Gastroesophageal sphincter (tissue), 4 donors: ENCODE results near the gene ATP7A. TPM values are rescaled to one million over a fixed set of nuclear protein-coding genes. Genes with fewer than 3 reads are reported as not detected.

Experiments used
- ATAC-seq: fragments of 150-250 bp; one replicate; pipeline ENCODE4 v1.9.1; 2016; ENCODE audit warnings: mild to moderate bottlenecking, moderate library complexity
- H3K27ac ChIP-seq, 4 donors: fragments of 200-600 bp; sonication (generic) in 3 of 4; 1 replicate in 3 of 4; 2 replicates in 1 of 4; pipeline ENCODE4 v1.5.1; 2016 to 2019
- H3K27me3 ChIP-seq: fragments of 200-600 bp; sonication (generic); one replicate; pipeline ENCODE4 v1.5.1; 2019
- H3K36me3 ChIP-seq, 2 donors: fragments of 200-600 bp; sonication (generic); one replicate each; pipeline ENCODE4 v1.5.1; 2019; ENCODE audit warnings: control low read depth in 1 of 2
- H3K4me1 ChIP-seq, 3 donors: fragments of 200-600 bp; sonication (generic); 1 replicate in 2 of 3; 2 replicates in 1 of 3; pipeline ENCODE4 v1.5.1; 2016 to 2019; ENCODE audit warnings: control low read depth in 2 of 3
- H3K4me3 ChIP-seq, 2 donors: fragments of 200-600 bp; sonication (generic); one replicate each; pipeline ENCODE4 v1.5.1; 2019; ENCODE audit warnings: mild to moderate bottlenecking in 1 of 2, moderate library complexity in 1 of 2
- H3K9me3 ChIP-seq, 3 donors: fragments of 200-600 bp; sonication (generic); one replicate each; pipeline ENCODE4 v1.5.1; 2017 to 2019; ENCODE audit warnings: control low read depth in 2 of 3
- CTCF ChIP-seq, 4 experiments: fragments of 200-600 bp in 2 of 4; fragments of 450-650 bp in 2 of 4; sonication (generic) in 1 of 4; IDR thresholded peaks; one replicate each; pipeline ENCODE4 v1.5.1; 2017 to 2019; ENCODE audit warnings: antibody characterized with exemption in 4 of 4, mild to moderate bottlenecking in 2 of 4, moderate library complexity in 2 of 4
- EP300 ChIP-seq: sonication (generic); formaldehyde crosslinking; IDR thresholded peaks from one replicate; pipeline ENCODE4 v1.6.1; 2017; ENCODE audit warnings: antibody characterized with exemption, mild to moderate bottlenecking
- POLR2A ChIP-seq, 2 donors: fragments of 450-650 bp; IDR thresholded peaks; one replicate each; pipeline ENCODE4 v1.6.1; 2017; ENCODE audit warnings: antibody characterized with exemption in 2 of 2, mild to moderate bottlenecking in 2 of 2, moderate library complexity in 1 of 2
- POLR2AphosphoS5 ChIP-seq: sonication (generic); formaldehyde crosslinking; IDR thresholded peaks from one replicate; pipeline ENCODE4 v1.6.1; 2017; ENCODE audit warnings: antibody characterized with exemption
- WGBS, 2 donors: methylation state at CpG; one replicate each; pipeline ENCODE4 v1.1.5; 2018; ENCODE audit warnings: low coverage in 1 of 2; 5-methylcytosine and 5-hydroxymethylcytosine counted together
- total RNA-seq, 4 donors: library from RNA; depleted of rRNA; stranded (reverse); fragments of >200 nt; gene quantifications; one replicate each; pipeline ENCODE4 v1.1.0, GENCODE V29; 2016

ATP7A gene
- total RNA-seq, 4 donors from 2014 or later, result 8.6 to 21.2 (median 12.7) TPM

DNA sequence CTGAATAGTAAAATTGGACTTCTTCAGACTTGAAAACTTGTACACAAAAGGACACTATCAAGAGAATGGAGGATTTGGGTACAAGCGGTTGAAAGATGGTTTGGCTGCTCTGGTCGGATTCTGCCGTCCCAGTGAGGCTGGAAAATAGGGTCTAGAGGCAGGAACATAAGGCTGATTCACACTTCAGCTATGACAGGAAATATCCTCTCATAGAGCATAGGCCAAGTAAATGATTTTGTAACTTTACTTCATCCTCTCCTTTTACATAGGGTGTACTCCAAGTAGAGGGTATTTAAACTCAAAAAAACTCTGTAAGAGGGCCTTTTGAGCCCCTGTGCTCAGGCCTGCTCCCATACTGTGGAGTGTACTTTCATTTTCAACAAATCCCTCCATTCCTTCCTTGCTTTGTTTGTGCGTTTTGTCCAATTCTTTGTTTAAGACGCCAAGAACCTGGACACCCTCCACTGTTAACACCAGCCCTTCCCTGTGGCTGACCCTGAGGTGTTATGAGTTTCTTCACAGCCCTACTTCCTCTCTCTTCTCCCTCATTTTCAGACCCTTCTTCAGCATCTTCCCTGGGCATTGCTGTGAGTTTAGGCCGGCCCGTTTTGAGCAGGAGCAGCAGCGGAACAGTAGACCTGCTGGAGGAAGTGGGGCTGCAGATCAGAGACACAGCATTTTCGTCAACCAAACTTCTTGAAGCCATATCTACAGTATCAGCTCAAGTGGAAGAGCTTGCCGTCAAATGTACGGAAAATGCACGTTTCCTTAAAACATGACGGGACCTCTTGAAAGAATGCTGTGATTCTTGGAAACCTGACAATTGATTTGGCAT lies 51.8 kb downstream of the ATP7A start:
- H3K9me3 ChIP-seq, result no peaks in the 10 kb centered on the region
- TF ChIP-seq CTCF (IDR thresholded peaks at IDR 0.05) (no peak), EP300 (no peak), POLR2AphosphoS5 (no peak), POLR2A (IDR thresholded peaks at IDR 0.05) (no peak)
- H3K27ac ChIP-seq, result no peak overlapping the region
- no peaks in the 10 kb centered on the region for H3K27me3 ChIP-seq
- WGBS, 2 donors, result 69 to 88% methylated on average over 4 to 8 of the region's 13 CpGs
- H3K36me3 ChIP-seq, result no peaks in the 10 kb centered on the region
- no peak overlapping the region for H3K4me3 ChIP-seq
- H3K4me1 ChIP-seq, result no peaks in the 10 kb centered on the region
- ATAC-seq, result no peak

DNA sequence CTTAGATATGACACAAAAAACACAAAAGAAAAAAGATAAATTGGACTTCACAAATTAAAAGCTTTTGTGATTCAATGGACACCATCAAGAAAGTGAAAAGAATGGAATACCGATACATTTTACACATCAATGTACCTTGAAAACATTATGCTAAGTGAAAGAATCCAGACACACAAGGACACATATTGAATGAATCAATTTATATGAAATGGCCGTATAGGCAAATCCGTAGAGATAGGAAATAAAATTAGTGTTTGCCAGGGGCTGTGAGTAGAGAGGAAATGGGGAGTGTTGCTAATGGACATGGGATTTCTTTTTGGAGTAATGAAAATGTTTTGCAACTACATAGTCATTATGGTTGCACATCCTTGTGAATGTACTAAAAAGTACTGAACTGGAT lies 55.9 kb downstream of the ATP7A start:
- no peak overlapping the region for H3K4me3 ChIP-seq

GRCh38 chrX:77967631-77968030 lies 57.1 kb downstream of the ATP7A start:
- WGBS, 2 donors, result 33 to 71% methylated on average over 1 of the region's 1 CpG
- H3K4me1 ChIP-seq, result no peaks in the 10 kb centered on the region
- ATAC-seq, result no peak
- no peaks in the 10 kb centered on the region for H3K9me3 ChIP-seq
- no peaks in the 10 kb centered on the region for H3K27me3 ChIP-seq
- TF ChIP-seq POLR2AphosphoS5 (no peak), POLR2A (IDR thresholded peaks at IDR 0.05) (no peak), EP300 (no peak), CTCF (IDR thresholded peaks at IDR 0.05) (no peak)
- H3K27ac ChIP-seq, result no peak overlapping the region
- no peak overlapping the region for H3K4me3 ChIP-seq
- no peaks in the 10 kb centered on the region for H3K36me3 ChIP-seq

More for the DNA sequence above, 55.9 kb downstream of the ATP7A start:
- no peak for TF ChIP-seq CTCF (IDR thresholded peaks at IDR 0.05)
- no peak for TF ChIP-seq POLR2AphosphoS5
- TF ChIP-seq POLR2A (IDR thresholded peaks at IDR 0.05), result no peak
- TF ChIP-seq EP300, result no peak
- Histone ChIP-seq H3K36me3 (no peaks in the 10 kb centered on the region), H3K27ac (no peak overlapping the region), H3K9me3 (no peaks in the 10 kb centered on the region), H3K27me3 (no peaks in the 10 kb centered on the region), H3K4me1 (no peaks in the 10 kb centered on the region)
- WGBS, 2 donors, result 76 to 91% methylated on average over 2 to 3 of the region's 3 CpGs
- no peak for ATAC-seq

DNA sequence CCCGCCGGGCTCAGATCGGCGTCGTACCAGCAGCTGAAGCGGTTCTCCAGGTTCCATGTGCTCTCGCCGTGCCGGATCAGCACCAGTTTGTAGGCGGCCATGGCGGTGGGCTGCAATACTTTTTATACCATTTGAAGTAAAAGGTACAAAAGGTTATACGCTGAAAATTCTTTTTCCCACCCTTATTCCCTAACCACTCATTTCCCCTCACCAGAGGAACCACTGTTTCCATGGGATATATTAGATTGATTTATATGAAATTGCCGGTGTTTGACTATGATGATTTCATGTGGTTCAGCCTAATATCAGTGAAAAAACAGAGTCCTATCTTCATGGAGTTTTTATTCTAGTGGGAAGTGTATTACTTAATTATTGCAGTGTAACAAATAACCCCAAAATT lies 59.0 kb downstream of the ATP7A start, which contains the start of gene PGAM4:
TSS of gene PGAM4 (minus strand) at position 101 of the 400 bp plus-strand sequence. CDS start at position 101, 0 bp downstream.
- H3K36me3 ChIP-seq, result no peaks in the 10 kb centered on the region
- H3K9me3 ChIP-seq, result no peaks in the 10 kb centered on the region
- H3K4me3 ChIP-seq, result no peak within 1 kb of the TSS
- H3K4me1 ChIP-seq, result no peaks in the 10 kb centered on the region
- H3K27ac ChIP-seq, result no peak within 1 kb of the TSS
- no peaks in the 10 kb centered on the region for H3K27me3 ChIP-seq
- WGBS, 2 donors, result 95 to 100% methylated on average over 2 to 3 of the region's 13 CpGs
- TF ChIP-seq POLR2A (IDR thresholded peaks at IDR 0.05) (no peak), POLR2AphosphoS5 (no peak)
- ATAC-seq, result no peak

GRCh38 chrX:77975755-77976154 lies 65.3 kb downstream of the ATP7A start:
- H3K27me3 ChIP-seq, result no peaks in the 10 kb centered on the region
- TF ChIP-seq POLR2A (IDR thresholded peaks at IDR 0.05) (no peak), EP300 (no peak), CTCF (IDR thresholded peaks at IDR 0.05) (no peak), POLR2AphosphoS5 (no peak)
- H3K36me3 ChIP-seq, result no peaks in the 10 kb centered on the region
- no peaks in the 10 kb centered on the region for H3K9me3 ChIP-seq
- WGBS, 2 donors, result 100% methylated on average over 1 of the region's 2 CpGs; no CpG with 5 or more reads in 1 of the 2 donors
- no peak overlapping the region for H3K4me3 ChIP-seq
- H3K27ac ChIP-seq, result no peak overlapping the region
- H3K4me1 ChIP-seq, result no peaks in the 10 kb centered on the region
- no peak for ATAC-seq
